Ishikawa (cell line): ENCODE data around the gene HAUS2.

Source experiments
- CREB1 ChIP-seq: IDR thresholded peaks from 2 replicates; pipeline ENCODE4 v1.6.1; 2012; ENCODE audit warnings: low read depth
- EP300 ChIP-seq: IDR thresholded peaks from 2 replicates; pipeline ENCODE4 v1.6.1; 2012; ENCODE audit warnings: borderline replicate concordance
- NFIC ChIP-seq: IDR thresholded peaks from 2 replicates; pipeline ENCODE4 v1.6.1; 2012
- RAD21 ChIP-seq: IDR thresholded peaks from 2 replicates; pipeline ENCODE4 v1.6.1; 2012; ENCODE audit warnings: low read depth
- TAF1 ChIP-seq: IDR thresholded peaks from 2 replicates; pipeline ENCODE4 v1.6.1; 2012; ENCODE audit warnings: low read depth, mild to moderate bottlenecking
- TCF12 ChIP-seq: IDR thresholded peaks from 2 replicates; pipeline ENCODE4 v1.6.1; 2012; ENCODE audit warnings: low read depth
- YY1 ChIP-seq: IDR thresholded peaks from 2 replicates; pipeline ENCODE4 v1.6.1; 2012; ENCODE audit warnings: low read depth
- ZBTB7A ChIP-seq: IDR thresholded peaks from 2 replicates; pipeline ENCODE4 v1.6.1; 2012; ENCODE audit warnings: low read depth
- TF ChIP-seq, protein P1 (sequence below): IDR thresholded peaks from 2 replicates; pipeline ENCODE4 v1.6.1; 2012
- TF ChIP-seq, protein P2 (sequence below): IDR thresholded peaks from 2 replicates; pipeline ENCODE4 v1.6.1; 2012

DNA sequence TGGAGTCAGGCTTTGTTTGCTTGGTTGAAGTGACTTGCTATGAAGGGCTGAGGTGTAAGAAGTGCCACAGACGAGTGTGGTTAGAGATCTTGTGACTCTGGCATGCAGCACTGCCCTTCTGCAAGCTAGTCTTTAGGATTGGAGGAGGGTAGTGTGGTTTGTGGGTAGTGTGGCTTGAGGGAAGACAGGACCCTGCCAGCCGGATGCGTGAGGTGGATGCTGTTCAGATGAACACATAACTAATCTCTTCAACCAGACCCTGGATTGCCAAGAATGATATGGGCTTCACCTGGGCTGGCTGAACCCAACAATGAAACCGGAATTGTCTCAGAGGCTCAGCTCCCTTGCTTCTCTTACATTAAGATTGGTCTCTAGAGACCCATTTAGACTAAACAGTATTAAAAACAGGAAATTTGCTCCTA is 59.5 kb downstream of the HAUS2 start:
- TF ChIP-seq, protein P1, sequence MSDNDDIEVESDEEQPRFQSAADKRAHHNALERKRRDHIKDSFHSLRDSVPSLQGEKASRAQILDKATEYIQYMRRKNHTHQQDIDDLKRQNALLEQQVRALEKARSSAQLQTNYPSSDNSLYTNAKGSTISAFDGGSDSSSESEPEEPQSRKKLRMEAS, result no peak
- no peak for TF ChIP-seq TAF1
- no peak for TF ChIP-seq TCF12
- TF ChIP-seq YY1, result no peak
- TF ChIP-seq CREB1, result no peak
- no peak for TF ChIP-seq NFIC
- no peak for TF ChIP-seq RAD21
- TF ChIP-seq, protein P2, sequence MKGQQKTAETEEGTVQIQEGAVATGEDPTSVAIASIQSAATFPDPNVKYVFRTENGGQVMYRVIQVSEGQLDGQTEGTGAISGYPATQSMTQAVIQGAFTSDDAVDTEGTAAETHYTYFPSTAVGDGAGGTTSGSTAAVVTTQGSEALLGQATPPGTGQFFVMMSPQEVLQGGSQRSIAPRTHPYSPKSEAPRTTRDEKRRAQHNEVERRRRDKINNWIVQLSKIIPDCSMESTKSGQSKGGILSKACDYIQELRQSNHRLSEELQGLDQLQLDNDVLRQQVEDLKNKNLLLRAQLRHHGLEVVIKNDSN, result no peak
- no peak for TF ChIP-seq EP300
- TF ChIP-seq ZBTB7A, result no peak
